GM18502 (cell line): ENCODE measurements around the gene MMGT1.
"Not testable (repeated sequence)": the region's sequence is repeated elsewhere in the genome, so short reads cannot be mapped to it uniquely, and the experiment has no call there.

ENCODE experiments used
- ATAC-seq: cut with Tn5 transposase; IDR thresholded peaks from one replicate; pipeline ENCODE4 v1.9.1; 2021; ENCODE audit warnings: mild to moderate bottlenecking; ENCODE audit not compliant: unreplicated experiment, poor library complexity

The MMGT1 gene

GRCh38 chrX:135931644-135932487 lies 41.9 kb downstream of the MMGT1 start:
- ATAC-seq = no peak

- ATAC-seq = no peak
Observed at GRCh38 chrX:135927897-135928296, 45.9 kb downstream of the MMGT1 start.

GRCh38 chrX:135923353-135923752 lies 50.4 kb downstream of the MMGT1 start:
- no peak for ATAC-seq

GRCh38 chrX:135920516-135920915 lies 53.3 kb downstream of the MMGT1 start:
- ATAC-seq = not testable (repeated sequence)

GRCh38 chrX:135914404-135914803 lies 59.4 kb downstream of the MMGT1 start:
- no peak for ATAC-seq
